K562 (cell line): ENCODE results near the gene PLCB1. TPM values are rescaled to one million over a fixed set of nuclear protein-coding genes. Genes with fewer than 3 reads are reported as not detected.
A peak's percentile ranks its signal among the peaks of the same experiment; 100 is the strongest.

Experiments used
- ATAC-seq: fragments of 200-7000 bp; cut with Tn5 transposase; 3 replicates; pipeline ENCODE4 v1.9.1; 2020; ENCODE audit warnings: moderate library complexity
- BruUV-seq: library from RNA; stranded (reverse); fragments of 400-500 nt; replicated peaks from 2 replicates; lab custom pipeline; 2021; lab: Mats Ljungman, UMichigan
- CTCF ChIA-PET: fragments of 300-600 bp; formaldehyde crosslinking; extraction: SDS; loops from one replicate; lab custom pipeline; 2021; ENCODE audit warnings: low intra/inter-chr PET ratio; lab: Yijun Ruan, JAX
- POLR2A ChIA-PET: fragments of 300-600, 350-650 bp; sonication (Branson Sonifier 250); formaldehyde crosslinking; extraction: SDS; loops from one replicate; lab custom pipeline; 2021; ENCODE audit warnings: antibody characterized with exemption, inconsistent platforms; lab: Yijun Ruan, JAX
- DNase-seq, 4 experiments: peaks; one replicate each; pipeline versions ENCODE4 v3.0.0 to v3.0.0-alpha.2; 2011 to 2018; ENCODE audit warnings: low spot score in 3 of 4, mixed read lengths in 3 of 4; ENCODE audit errors: extremely low read depth in 1 of 4
- FAIRE-seq: peaks from 2 replicates; lab custom pipeline; 2011; peaks lifted over from hg19 to GRCh38; lab: Jason Lieb, UNC
- H2AFZ ChIP-seq: 2 replicates; pipeline ENCODE4 v1.6.0; 2011; ENCODE audit warnings: low read depth, low read length, control low read depth, inconsistent platforms
- H3K27ac ChIP-seq: fragments of 200-600 bp; 3 replicates; pipeline ENCODE4 v1.8.0; 2011; ENCODE audit warnings: low read depth, mild to moderate bottlenecking, control low read depth, inconsistent platforms, low read length, moderate library complexity, mixed read lengths; ENCODE audit errors: extremely low read depth
- H3K27me3 ChIP-seq, 2 experiments: fragments of 300-600 bp in 1 of 2; 2 replicates in 1 of 2; 3 replicates in 1 of 2; pipeline versions ENCODE4 v1.6.0 to v1.8.0; 2011; ENCODE audit warnings: inconsistent platforms in 2 of 2, low read length in 2 of 2, mild to moderate bottlenecking in 1 of 2, mixed read lengths in 1 of 2, moderate library complexity in 1 of 2; ENCODE audit not compliant: control insufficient read depth in 2 of 2, insufficient read depth in 2 of 2
- H3K36me3 ChIP-seq: fragments of 300-600 bp; 3 replicates; pipeline ENCODE4 v1.8.0; 2011; ENCODE audit warnings: mild to moderate bottlenecking, low read length, inconsistent platforms; ENCODE audit not compliant: control insufficient read depth, insufficient read depth
- H3K4me1 ChIP-seq, 2 experiments: fragments of 200-600 bp in 1 of 2; replicated peaks in 1 of 2; 2 replicates in 1 of 2; 3 replicates in 1 of 2; pipeline versions ENCODE4 v1.5.1 to v1.8.0; 2011; ENCODE audit warnings: inconsistent platforms in 2 of 2, low read length in 2 of 2, mild to moderate bottlenecking in 1 of 2, mixed read lengths in 1 of 2, moderate library complexity in 1 of 2; ENCODE audit not compliant: control insufficient read depth in 2 of 2, insufficient read depth in 2 of 2
- H3K4me2 ChIP-seq: 2 replicates; pipeline ENCODE4 v1.6.1; 2011; ENCODE audit warnings: low read length, control low read depth, inconsistent platforms, mixed read lengths; ENCODE audit not compliant: insufficient read depth
- H3K4me3 ChIP-seq: fragments of 200-600 bp; sonication (generic), shearing (Covaris generic); 2 replicates; pipeline ENCODE4 v1.5.1; 2016; ENCODE audit warnings: control low read depth, inconsistent platforms
- H3K79me2 ChIP-seq: fragments of 200-600 bp; 3 replicates; pipeline ENCODE4 v1.8.0; 2011; ENCODE audit warnings: low read length, inconsistent platforms; ENCODE audit not compliant: control insufficient read depth, insufficient read depth
- H3K9ac ChIP-seq, 2 experiments: 2 replicates each; pipeline versions ENCODE4 v1.6.0 to v1.6.1; 2011; ENCODE audit warnings: low read depth in 2 of 2, low read length in 2 of 2, control low read depth in 1 of 2, inconsistent platforms in 1 of 2, mild to moderate bottlenecking in 1 of 2, mixed read lengths in 1 of 2; ENCODE audit not compliant: insufficient read depth in 1 of 2
- H3K9me1 ChIP-seq: one replicate; pipeline ENCODE4 v1.6.0; 2011; ENCODE audit warnings: inconsistent platforms, mild to moderate bottlenecking, low read length, moderate library complexity; ENCODE audit not compliant: control insufficient read depth, insufficient read depth
- H3K9me3 ChIP-seq: replicated peaks from 2 replicates; pipeline ENCODE4 v1.5.1; 2011; ENCODE audit warnings: low read depth, low read length, inconsistent platforms; ENCODE audit not compliant: control insufficient read depth, insufficient read depth
- H4K20me1 ChIP-seq: replicated peaks from 2 replicates; pipeline ENCODE4 v1.6.1; 2011; ENCODE audit warnings: low read length, inconsistent platforms, mixed read lengths; ENCODE audit not compliant: control insufficient read depth, insufficient read depth
- MAFF ChIP-seq: IDR thresholded peaks from 2 replicates; pipeline ENCODE4 v1.6.1; 2012; ENCODE audit warnings: low read length, improper control_type of control experiment
- RFX1 ChIP-seq: fragments of 450-650 bp; IDR thresholded peaks from 2 replicates; pipeline ENCODE4 v1.6.1; 2016; ENCODE audit warnings: mild to moderate bottlenecking, moderate library complexity
- ZNF175 ChIP-seq: fragments of 200-800 bp; sonication (Bioruptor generic); IDR thresholded peaks from 2 replicates; pipeline ENCODE4 v1.6.1; 2016; ENCODE audit warnings: low read depth, mild to moderate bottlenecking, missing genetic modification characterization, missing compliant biosample characterization
- ZNF586 ChIP-seq: fragments of 450-650 bp; formaldehyde crosslinking; conservative IDR thresholded peaks from 2 replicates; pipeline ENCODE4 v1.4.0; 2020; ENCODE audit warnings: mild to moderate bottlenecking, moderate library complexity
- WGBS: fragments of 100-300 bp; shearing (Covaris generic); methylation state at CpG from one replicate; pipeline ENCODE4 v1.1.6; 2016; ENCODE audit warnings: low coverage, mixed read lengths; ENCODE audit not compliant: insufficient coverage; ENCODE audit errors: missing lambda C conversion rate; 5-methylcytosine and 5-hydroxymethylcytosine counted together
- in situ Hi-C: fragments of 300-500 bp; cut with MboI; formaldehyde crosslinking; loops from 4 replicates; pipeline ENCODE4 v1.15.0; 2018; ENCODE audit warnings: inconsistent platforms, mixed read lengths
- intact Hi-C: fragments of 100-400 bp; cut with micrococcal nuclease; formaldehyde crosslinking; loops from 2 replicates; pipeline ENCODE4 v1.14.2; 2022
- polyA plus RNA-seq, 8 experiments: library from polyadenylated mRNA; depleted of rRNA in 4 of 8; stranded (reverse) in 5 of 8; unstranded in 3 of 8; fragments of >200 nt; fragmentation: Nextera tagmentation in 2 of 8; fragmentation: Illumina TruSeq in 1 of 8; extraction: Ambion mirVana in 2 of 8; extraction: Trizol in 1 of 8; gene quantifications; 2 replicates each; pipeline versions ENCODE4 v1.2.1 to v1.2.3, GENCODE V29; 2011 to 2014; ENCODE audit warnings: inconsistent platforms in 1 of 8, missing spikeins in 1 of 8
- total RNA-seq, 7 experiments: library from RNA; depleted of rRNA in 6 of 7; stranded (reverse); fragments of >200 nt in 6 of 7; fragmentation: Illumina TruSeq in 2 of 7; extraction: Trizol in 2 of 7; gene quantifications; 2 replicates each; pipeline versions ENCODE4 v1.2.1 to v1.2.3, GENCODE V29; 2011 to 2021; ENCODE audit warnings: low replicate concordance in 1 of 7

Gene PLCB1
- total and polyA plus RNA-seq, 9 of the 15 experiments (the other 6 are each of a cell fraction or from before 2014, with no cell fraction given), result 0.34 to 3.1 (median 1.3) TPM

GRCh38 chr20:8932192-8933165 lies 800.4 kb downstream of the PLCB1 start:
- DNase-seq, result no peak
- Histone ChIP-seq H3K9ac (no peak overlapping the region), H3K9me1 (no peaks in the 10 kb centered on the region), H3K27me3 (no peaks in the 10 kb centered on the region), H3K4me3 (no peak overlapping the region), H3K27ac (no peak overlapping the region), H2AFZ (no peak overlapping the region), H3K4me2 (no peak overlapping the region), H3K36me3 (no peaks in the 10 kb centered on the region), H3K9me3 (no peaks in the 10 kb centered on the region), H3K79me2 (no peaks in the 10 kb centered on the region), H3K4me1 (no peaks in the 10 kb centered on the region), H4K20me1 (no peaks in the 10 kb centered on the region)
- ATAC-seq, result no peak
- ChIA-PET CTCF (no interaction called here), POLR2A (no interaction called here)
- no peak for FAIRE-seq
- TF ChIP-seq ZNF586 (CRISPR knock-in tag) (no peak), RFX1 (peak; percentile 19; the same call in 1 of the 2 replicates)
- in situ Hi-C loops, result no loop called here
- WGBS, result 5% methylated on average over 3 of the region's 3 CpGs
- intact Hi-C loops, result no loop called here
- no TSS peak for BruUV-seq

- BruUV-seq, result no TSS peak
- ChIA-PET POLR2A (no interaction called here), CTCF (no interaction called here)
- Histone ChIP-seq H3K79me2 (no peaks in the 10 kb centered on the region), H3K9me1 (no peaks in the 10 kb centered on the region), H2AFZ (no peak overlapping the region), H3K4me1 (no peaks in the 10 kb centered on the region), H3K36me3 (no peaks in the 10 kb centered on the region), H3K4me3 (no peak overlapping the region), H3K9me3 (no peaks in the 10 kb centered on the region), H3K27ac (no peak overlapping the region), H3K27me3 (no peaks in the 10 kb centered on the region), H3K9ac (no peak overlapping the region), H3K4me2 (no peak overlapping the region), H4K20me1 (no peaks in the 10 kb centered on the region)
- in situ Hi-C loops, result no loop called here
- ATAC-seq (no peak), FAIRE-seq (no peak), DNase-seq (no peak)
- TF ChIP-seq ZNF175 (CRISPR knock-in tag) (no peak), MAFF (no peak)
- intact Hi-C loops, result no loop called here
- WGBS, result 8% methylated on average over 1 of the region's 1 CpG
Observed at GRCh38 chr20:8933381-8933807, 801.3 kb downstream of the PLCB1 start.
